Endothelial cell of umbilical vein (primary cell): ENCODE results near the gene ATOSA. TPM values are rescaled to one million over a fixed set of nuclear protein-coding genes. Genes with fewer than 3 reads are reported as not detected.
A peak's percentile ranks its signal among the peaks of the same experiment; 100 is the strongest.

Experiments used
- BruUV-seq: library from RNA; stranded (reverse); fragments of 400-500 nt; replicated peaks from 2 replicates; lab custom pipeline; 2021; lab: Mats Ljungman, UMichigan
- CTCF ChIA-PET: fragments of 300-600, 350-600 bp; sonication (Branson Sonifier 250); formaldehyde crosslinking; loops from one replicate; lab custom pipeline; 2021; ENCODE audit warnings: antibody characterized with exemption, inconsistent platforms; lab: Charles Lee
- POLR2A ChIA-PET: fragments of 300-600, 350-600 bp; sonication (Branson Sonifier 250); formaldehyde crosslinking; loops from one replicate; lab custom pipeline; 2021; ENCODE audit warnings: antibody characterized with exemption, inconsistent platforms; lab: Charles Lee
- DNase-seq: peaks from one replicate; pipeline ENCODE4 v3.0.0-alpha.2; 2011; ENCODE audit warnings: low read depth, low spot score
- FAIRE-seq: peaks from 2 replicates; lab custom pipeline; 2011; peaks lifted over from hg19 to GRCh38; lab: Jason Lieb, UNC
- H2AFZ ChIP-seq: 2 replicates; pipeline ENCODE4 v1.6.0; 2012; ENCODE audit warnings: low read depth, low read length, control low read depth, inconsistent platforms
- H3K27ac ChIP-seq: 2 replicates; pipeline ENCODE4 v1.5.1; 2011; ENCODE audit warnings: low read depth, mild to moderate bottlenecking, control low read depth, low read length, moderate library complexity; ENCODE audit not compliant: insufficient read depth
- H3K27me3 ChIP-seq, 2 experiments: 2 replicates each; pipeline versions ENCODE4 v1.6.0 to v1.6.1; 2011; ENCODE audit warnings: low read length in 2 of 2, mixed read lengths in 1 of 2; ENCODE audit not compliant: control insufficient read depth in 2 of 2, insufficient read depth in 2 of 2
- H3K36me3 ChIP-seq, 2 experiments: 2 replicates in 1 of 2; 3 replicates in 1 of 2; pipeline ENCODE4 v1.5.1; 2011; ENCODE audit warnings: low read length in 2 of 2, mild to moderate bottlenecking in 1 of 2, moderate library complexity in 1 of 2; ENCODE audit not compliant: control insufficient read depth in 2 of 2, insufficient read depth in 2 of 2; ENCODE audit errors: extremely low read depth in 1 of 2
- H3K4me1 ChIP-seq: 3 replicates; pipeline ENCODE4 v1.5.1; 2011; ENCODE audit warnings: mild to moderate bottlenecking, low read length; ENCODE audit not compliant: control insufficient read depth, insufficient read depth; ENCODE audit errors: extremely low read depth
- H3K4me2 ChIP-seq: 2 replicates; pipeline ENCODE4 v1.6.1; 2011; ENCODE audit warnings: low read length, control low read depth, mixed read lengths; ENCODE audit not compliant: insufficient read depth
- H3K4me3 ChIP-seq, 3 experiments: fragments of 200-600 bp in 1 of 3; sonication (generic), shearing (Covaris generic) in 1 of 3; replicated peaks in 1 of 3; 2 replicates each; pipeline ENCODE4 v1.5.1; 2011 to 2016; ENCODE audit warnings: control low read depth in 3 of 3, low read length in 3 of 3, mild to moderate bottlenecking in 2 of 3, inconsistent platforms in 1 of 3, low read depth in 1 of 3, moderate library complexity in 1 of 3; ENCODE audit not compliant: insufficient read depth in 1 of 3
- H3K79me2 ChIP-seq: 2 replicates; pipeline ENCODE4 v1.6.0; 2012; ENCODE audit warnings: low read length, inconsistent platforms; ENCODE audit not compliant: control insufficient read depth, insufficient read depth
- H3K9ac ChIP-seq: replicated peaks from 2 replicates; pipeline ENCODE3; 2011; ENCODE audit warnings: low read length, control low read depth; ENCODE audit not compliant: insufficient read depth; ENCODE audit errors: extremely low read depth
- H3K9me1 ChIP-seq: replicated peaks from 3 replicates; pipeline ENCODE4 v1.6.0; 2011; ENCODE audit warnings: mild to moderate bottlenecking, low read length; ENCODE audit not compliant: control insufficient read depth, insufficient read depth; ENCODE audit errors: extremely low read depth
- H3K9me3 ChIP-seq: replicated peaks from 2 replicates; pipeline ENCODE4 v1.5.1; 2012; ENCODE audit warnings: low read length, inconsistent platforms; ENCODE audit not compliant: control insufficient read depth, insufficient read depth
- H4K20me1 ChIP-seq: replicated peaks from 2 replicates; pipeline ENCODE3; 2011; ENCODE audit warnings: mild to moderate bottlenecking, low read length; ENCODE audit not compliant: control insufficient read depth, insufficient read depth; ENCODE audit errors: extremely low read depth
- EZH2 ChIP-seq: IDR thresholded peaks from 2 replicates; pipeline ENCODE4 v1.6.1; 2012; ENCODE audit warnings: borderline replicate concordance, low read depth, mild to moderate bottlenecking, moderate library complexity, low read length, inconsistent platforms; ENCODE audit not compliant: severe bottlenecking
- GATA2 ChIP-seq: IDR thresholded peaks from 2 replicates; pipeline ENCODE4 v1.7.0; 2011; ENCODE audit warnings: low read depth, mild to moderate bottlenecking, moderate library complexity, mixed read lengths, low read length; ENCODE audit not compliant: insufficient read length, insufficient read depth
- JUN ChIP-seq: IDR thresholded peaks from 2 replicates; pipeline ENCODE4 v1.6.1; 2011; ENCODE audit warnings: borderline replicate concordance, low read depth; ENCODE audit not compliant: insufficient read length, insufficient read depth
- MYC ChIP-seq: IDR thresholded peaks from one replicate; pipeline ENCODE4 v1.6.1; 2011; ENCODE audit warnings: mild to moderate bottlenecking, low read depth, low read length
- POLR2A ChIP-seq: IDR thresholded peaks from 2 replicates; pipeline ENCODE4 v1.6.1; 2012; ENCODE audit warnings: low read depth, mild to moderate bottlenecking, control low read depth, low read length
- POLR2AphosphoS5 ChIP-seq: IDR thresholded peaks from 2 replicates; pipeline ENCODE4 v1.6.1; 2012; ENCODE audit warnings: low read depth, mild to moderate bottlenecking, control low read depth, low read length, moderate library complexity; ENCODE audit not compliant: insufficient read depth
- dilution Hi-C: fragments of 300-500 bp; cut with MboI; formaldehyde crosslinking; loops from one replicate; pipeline ENCODE4 v1.15.0; 2019; ENCODE audit warnings: low sequenced_read_pairs; ENCODE audit not compliant: extremely low pct_ligation_motif_present
- intact Hi-C: fragments of 100-400 bp; cut with micrococcal nuclease; formaldehyde crosslinking; loops from one replicate; pipeline ENCODE4 v1.10.0; 2022
- polyA plus RNA-seq, 4 experiments: library from polyadenylated mRNA; depleted of rRNA in 3 of 4; stranded (reverse) in 3 of 4; unstranded in 1 of 4; fragments of >200 nt; gene quantifications; 2 replicates each; pipeline versions ENCODE4 v1.2.1 to v1.2.3, GENCODE V29; 2011 to 2012; ENCODE audit warnings: missing spikeins in 1 of 4
- total RNA-seq: library from RNA; stranded (reverse); gene quantifications from 2 replicates; pipeline ENCODE4 v1.2.3, GENCODE V29; 2021
- TF ChIP-seq, protein P1 (sequence below): IDR thresholded peaks from 2 replicates; pipeline ENCODE4 v1.6.1; 2011; ENCODE audit not compliant: insufficient read depth, insufficient read length
- TF ChIP-seq, protein P2 (sequence below), 2 donors: IDR thresholded peaks; 1 replicate in 1 of 2; 2 replicates in 1 of 2; pipeline ENCODE4 v1.5.1; 2011; ENCODE audit warnings: low read length in 2 of 2, mild to moderate bottlenecking in 2 of 2, moderate library complexity in 2 of 2, control low read depth in 1 of 2, inconsistent platforms in 1 of 2, low read depth in 1 of 2; ENCODE audit not compliant: insufficient read depth in 1 of 2; ENCODE audit errors: extremely low read depth in 1 of 2

ATOSA gene
- total and polyA plus RNA-seq, 2 donors (not counting 3 experiments of a cell fraction or from before 2014, with no cell fraction given): 19.4 to 41.1 TPM

DNA sequence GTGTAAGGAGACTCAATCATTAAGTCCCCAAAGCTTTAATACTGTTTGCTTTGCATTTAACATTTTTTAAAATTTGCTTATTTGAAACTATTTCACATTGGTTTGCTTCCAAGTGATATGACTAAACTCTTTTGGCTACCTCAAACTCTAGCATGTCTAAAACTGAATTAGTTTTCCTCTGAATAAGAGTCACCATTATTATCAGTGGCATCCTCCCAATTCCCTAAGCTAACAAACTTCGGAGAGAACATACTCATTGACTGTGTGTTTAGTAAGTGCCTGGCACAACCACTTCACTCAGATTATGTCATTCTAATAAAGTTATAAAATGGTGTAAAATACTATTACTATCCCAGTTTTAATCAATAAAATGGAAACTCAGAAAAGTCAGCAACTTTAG, 21.9 kb downstream of the ATOSA start:
- POLR2A ChIA-PET: no interaction called here
- CTCF ChIA-PET: no interaction called here
- peaks cover 15% of the 10 kb centered on the region for H3K4me1 ChIP-seq
- FAIRE-seq: no peak
- no TSS peak for BruUV-seq
- dilution Hi-C loops: no loop called here
- no peak overlapping the region for H3K4me2 ChIP-seq
- no peaks in the 10 kb centered on the region for H4K20me1 ChIP-seq
- H3K4me3 ChIP-seq: no peak overlapping the region
- intact Hi-C loops: no loop called here
- peaks cover 2 to 4% of the 10 kb centered on the region in 2 experiments for H3K36me3 ChIP-seq
- no peaks in the 10 kb centered on the region for H3K9me1 ChIP-seq
- TF ChIP-seq GATA2 (no peak), POLR2A (no peak), EZH2 (no peak), POLR2AphosphoS5 (no peak), JUN (no peak), MYC (no peak)
- TF ChIP-seq, protein P1, sequence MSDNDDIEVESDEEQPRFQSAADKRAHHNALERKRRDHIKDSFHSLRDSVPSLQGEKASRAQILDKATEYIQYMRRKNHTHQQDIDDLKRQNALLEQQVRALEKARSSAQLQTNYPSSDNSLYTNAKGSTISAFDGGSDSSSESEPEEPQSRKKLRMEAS: no peak
- TF ChIP-seq, protein P2, sequence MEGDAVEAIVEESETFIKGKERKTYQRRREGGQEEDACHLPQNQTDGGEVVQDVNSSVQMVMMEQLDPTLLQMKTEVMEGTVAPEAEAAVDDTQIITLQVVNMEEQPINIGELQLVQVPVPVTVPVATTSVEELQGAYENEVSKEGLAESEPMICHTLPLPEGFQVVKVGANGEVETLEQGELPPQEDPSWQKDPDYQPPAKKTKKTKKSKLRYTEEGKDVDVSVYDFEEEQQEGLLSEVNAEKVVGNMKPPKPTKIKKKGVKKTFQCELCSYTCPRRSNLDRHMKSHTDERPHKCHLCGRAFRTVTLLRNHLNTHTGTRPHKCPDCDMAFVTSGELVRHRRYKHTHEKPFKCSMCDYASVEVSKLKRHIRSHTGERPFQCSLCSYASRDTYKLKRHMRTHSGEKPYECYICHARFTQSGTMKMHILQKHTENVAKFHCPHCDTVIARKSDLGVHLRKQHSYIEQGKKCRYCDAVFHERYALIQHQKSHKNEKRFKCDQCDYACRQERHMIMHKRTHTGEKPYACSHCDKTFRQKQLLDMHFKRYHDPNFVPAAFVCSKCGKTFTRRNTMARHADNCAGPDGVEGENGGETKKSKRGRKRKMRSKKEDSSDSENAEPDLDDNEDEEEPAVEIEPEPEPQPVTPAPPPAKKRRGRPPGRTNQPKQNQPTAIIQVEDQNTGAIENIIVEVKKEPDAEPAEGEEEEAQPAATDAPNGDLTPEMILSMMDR (IDR thresholded peaks at IDR 0.05; ENCODE audit: extremely low read depth in 1 of 2, insufficient read depth in 1 of 2, low read depth in 1 of 2, low read length in 2 of 2): no peak
- H3K27ac ChIP-seq: no peak overlapping the region
- H3K9ac ChIP-seq: no peak overlapping the region
- H3K27me3 ChIP-seq: no peaks in the 10 kb centered on the region
- H3K9me3 ChIP-seq: no peaks in the 10 kb centered on the region
- peak; percentile 46 for DNase-seq
- H2AFZ ChIP-seq: no peak overlapping the region
- no peaks in the 10 kb centered on the region for H3K79me2 ChIP-seq
